Right ventricle myocardium inferior (tissue), 1 donor: ENCODE results near the gene TMEM108. TPM values are rescaled to one million over a fixed set of nuclear protein-coding genes. Genes with fewer than 3 reads are reported as not detected.
A peak's percentile ranks its signal among the peaks of the same experiment; 100 is the strongest.

Experiments
- ATAC-seq: fragments of 200-7000 bp; cut with Tn5 transposase; one replicate; pipeline ENCODE4 v1.9.1; 2020; ENCODE audit warnings: mild to moderate bottlenecking, moderate library complexity
- DNase-seq: peaks from one replicate; pipeline ENCODE4 v3.0.0; 2021; ENCODE audit errors: missing footprints
- intact Hi-C: fragments of 100-400 bp; cut with DNase I; formaldehyde crosslinking; loops from one replicate; pipeline ENCODE4 v1.11.0; 2022
- total RNA-seq: library from RNA; stranded (reverse); fragmentation: NEBNext Ultra II Directional; extraction: Animal tissue kit (Norgen Biotek cat#: 25700); gene quantifications from one replicate; pipeline ENCODE4 v1.2.1, GENCODE V29; 2021
- donor health status: DM: no; HTN: yes; CAD: no; lungs with severe emphysema.

TMEM108 gene
- total RNA-seq, 1 donor from 2014 or later = 2.2 TPM

GRCh38 chr3:133361011-133361410 lies 322.8 kb downstream of the TMEM108 start:
- DNase-seq (no peak), ATAC-seq (no peak)
- intact Hi-C loops = no loop called here

- DNase-seq = no peak
- intact Hi-C loops = no loop called here
- ATAC-seq = no peak
Measured at GRCh38 chr3:133361435-133361834, 323.2 kb downstream of the TMEM108 start.

DNA sequence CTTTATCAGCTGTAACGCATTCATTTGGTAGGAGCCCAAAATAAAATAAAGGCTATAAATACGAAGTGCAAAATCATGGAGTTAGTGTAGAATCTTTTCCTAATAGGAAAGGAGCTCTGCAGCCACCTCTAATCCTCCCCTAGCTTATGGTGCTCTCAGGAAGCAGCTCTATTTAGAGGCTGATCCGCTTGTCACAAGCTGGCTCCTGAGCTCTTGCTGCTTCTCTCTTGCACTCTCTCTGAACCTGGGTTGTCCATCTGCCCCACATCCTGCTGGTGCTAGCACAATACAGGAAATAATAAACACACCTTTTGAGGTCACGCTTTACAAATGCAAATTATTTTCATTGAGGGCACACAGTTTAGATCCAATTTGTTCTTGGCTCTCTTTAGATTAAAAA lies 324.3 kb downstream of the TMEM108 start:
- ATAC-seq (no peak), DNase-seq (no peak)
- intact Hi-C loops = no loop called here

DNA sequence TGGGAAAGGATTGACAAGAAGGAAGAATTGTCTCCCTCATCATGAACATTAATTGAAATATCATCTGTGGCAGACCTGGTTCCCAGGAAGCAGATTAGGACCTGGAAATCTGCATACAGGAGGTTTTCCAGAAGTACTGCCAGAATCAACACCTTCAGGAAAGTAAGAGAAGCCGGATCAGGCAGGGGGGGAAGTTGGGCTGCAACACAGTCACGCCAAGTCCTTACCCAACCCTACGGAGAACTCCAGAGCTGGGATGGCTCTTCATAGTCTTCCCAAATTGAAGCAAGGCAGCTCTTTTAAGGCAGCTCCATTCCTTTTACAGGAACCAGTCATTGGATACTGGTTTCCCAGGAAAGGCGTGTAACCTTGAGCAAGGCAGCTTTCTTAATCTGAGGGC lies 326.5 kb downstream of the TMEM108 start:
- intact Hi-C loops = no loop called here
- DNase-seq (no peak), ATAC-seq (no peak)

- DNase-seq = no peak
- ATAC-seq = no peak
- intact Hi-C loops = no loop called here
Measured at GRCh38 chr3:133366921-133367320, 328.7 kb downstream of the TMEM108 start.

- intact Hi-C loops = no loop called here
- DNase-seq (no peak), ATAC-seq (no peak)
Measured at GRCh38 chr3:133367403-133367802, 329.2 kb downstream of the TMEM108 start.

- intact Hi-C loops = no loop called here
- ATAC-seq (no peak), DNase-seq (no peak)
Measured at GRCh38 chr3:133367956-133368355, 329.8 kb downstream of the TMEM108 start.

DNA sequence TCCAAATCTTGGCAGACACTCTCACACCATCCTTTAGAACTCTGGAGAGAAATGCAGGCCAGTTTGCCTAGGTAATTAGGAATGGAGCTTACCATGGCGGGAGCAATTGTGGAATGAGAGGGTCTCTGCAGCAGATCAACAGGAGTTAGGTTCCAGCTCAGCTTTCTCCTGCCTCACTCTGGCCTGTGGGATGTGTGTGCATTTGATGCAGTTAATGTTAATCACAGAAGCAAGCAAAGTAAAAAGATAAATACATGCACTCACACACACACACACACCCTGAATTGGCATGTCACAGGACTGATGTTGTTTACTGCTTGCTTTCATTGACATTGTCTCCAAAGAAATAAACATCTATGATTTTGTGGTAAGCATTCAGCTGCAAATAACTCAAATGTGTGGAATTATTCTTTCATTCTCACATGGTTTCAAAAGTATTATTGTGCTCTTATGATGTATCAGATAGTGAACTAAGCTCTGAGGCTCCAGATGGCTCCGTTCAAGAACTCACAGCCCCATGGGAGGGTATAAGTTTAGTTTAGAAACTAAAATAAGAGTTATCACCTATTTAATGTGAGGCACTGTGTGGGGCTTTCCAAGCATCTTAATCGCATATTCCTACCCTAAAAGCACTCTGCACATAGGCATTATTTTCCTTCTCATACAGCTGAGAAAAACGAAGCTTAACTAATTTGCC lies 330.3 kb downstream of the TMEM108 start:
- DNase-seq (no peak), ATAC-seq (no peak)
- intact Hi-C loops = no loop called here

DNA sequence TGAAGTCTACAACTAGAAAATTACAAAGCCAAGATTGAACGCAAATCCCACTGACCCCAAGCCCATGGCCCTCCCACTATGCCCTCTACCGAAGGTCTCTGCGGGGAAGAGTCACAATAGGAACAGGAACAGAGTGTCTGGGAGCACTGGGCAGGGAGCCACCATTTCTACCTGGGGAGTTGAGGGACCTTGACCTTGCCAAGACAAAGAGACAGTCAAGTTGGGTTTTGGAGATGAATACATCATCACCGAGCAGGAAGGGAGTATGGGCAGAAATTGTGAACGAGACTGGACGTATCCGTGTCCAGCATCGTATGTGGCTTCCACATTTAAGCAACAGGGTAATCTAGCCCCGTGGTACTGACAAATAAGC lies 330.9 kb downstream of the TMEM108 start:
- ATAC-seq = no peak
- no peak for DNase-seq
- intact Hi-C loops = no loop called here

GRCh38 chr3:133371181-133371580 lies 333.0 kb downstream of the TMEM108 start:
- ATAC-seq (no peak), DNase-seq (no peak)
- intact Hi-C loops = no loop called here

- DNase-seq (no peak), ATAC-seq (no peak)
- intact Hi-C loops = no loop called here
Measured at GRCh38 chr3:133371676-133372075, 333.5 kb downstream of the TMEM108 start.

DNA sequence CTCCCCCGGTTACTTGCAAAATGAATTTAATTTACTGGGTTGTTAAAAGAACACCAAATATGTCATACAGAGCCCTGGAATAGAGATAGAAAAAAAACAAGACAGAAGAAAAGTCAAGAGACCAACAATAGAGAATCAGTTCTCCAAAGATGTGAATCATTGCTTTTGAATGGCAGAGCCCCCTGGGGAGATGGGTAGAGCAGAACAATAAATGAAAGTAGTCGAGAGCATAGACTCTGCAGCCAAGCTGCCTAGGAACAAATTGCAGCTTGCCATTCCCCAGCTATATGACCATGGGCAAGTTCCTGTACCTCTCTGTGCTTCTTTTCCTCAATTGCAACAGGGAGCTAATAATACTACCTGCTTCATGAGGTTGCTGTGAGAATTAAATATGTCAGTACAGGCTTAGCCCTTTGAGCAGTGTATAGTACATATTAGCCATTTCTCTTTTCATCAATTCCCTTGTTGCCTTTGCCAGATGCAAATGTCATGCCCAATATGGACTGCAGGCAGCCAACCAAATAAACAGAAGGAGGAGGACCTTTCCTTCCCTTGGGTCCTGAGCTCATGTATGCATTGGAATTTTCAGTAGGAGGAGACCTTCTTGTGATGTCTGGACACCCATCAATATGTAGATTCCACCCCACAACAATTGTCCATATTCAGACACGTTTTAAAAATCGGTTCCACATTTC lies 336.7 kb downstream of the TMEM108 start:
- intact Hi-C loops = no loop called here
- DNase-seq = no peak
- ATAC-seq = no peak

GRCh38 chr3:133375403-133375745 lies 337.2 kb downstream of the TMEM108 start:
- intact Hi-C loops = no loop called here
- no peak for DNase-seq
- ATAC-seq = no peak

- ATAC-seq (no peak), DNase-seq (no peak)
- intact Hi-C loops = loop anchor here (2.0 kb wide), 1 partner anchor 336 kb away; no protein-coding TSS in a partner anchor
Measured at GRCh38 chr3:133376810-133377209, 338.6 kb downstream of the TMEM108 start.

DNA sequence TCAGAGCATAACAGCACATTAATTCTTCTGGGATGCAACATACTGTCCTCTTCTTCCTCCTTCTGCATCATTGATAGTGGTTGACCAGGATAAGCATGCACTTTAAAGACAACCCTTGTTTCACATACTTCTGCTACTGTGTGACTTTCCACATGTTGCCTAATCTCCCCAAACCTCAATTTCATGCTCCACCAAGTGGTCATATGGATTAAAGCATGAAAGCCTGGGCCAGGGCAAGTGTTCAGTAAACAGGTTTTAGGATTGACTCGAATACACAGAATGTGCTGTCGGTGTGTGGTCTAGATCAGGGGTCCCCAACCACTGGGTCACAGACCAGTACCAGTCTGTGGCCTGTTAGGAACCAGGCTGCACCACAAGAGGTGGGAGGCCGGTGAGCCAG lies 339.2 kb downstream of the TMEM108 start:
- ATAC-seq (peak; percentile 61), DNase-seq (no peak)
- intact Hi-C loops = loop anchor here (2.0 kb wide), 1 partner anchor 337 kb away; no protein-coding TSS in a partner anchor

GRCh38 chr3:133379926-133380325 lies 341.7 kb downstream of the TMEM108 start:
- intact Hi-C loops = no loop called here
- ATAC-seq (no peak), DNase-seq (no peak)

GRCh38 chr3:133380481-133381225 lies 342.5 kb downstream of the TMEM108 start:
- intact Hi-C loops = no loop called here
- DNase-seq (no peak), ATAC-seq (no peak)

GRCh38 chr3:133381346-133382109 lies 343.3 kb downstream of the TMEM108 start:
- ATAC-seq (no peak), DNase-seq (no peak)
- intact Hi-C loops = no loop called here

- ATAC-seq (no peak), DNase-seq (no peak)
- intact Hi-C loops = no loop called here
Measured at GRCh38 chr3:133383175-133383574, 345.0 kb downstream of the TMEM108 start.
